A549 (cell line): ENCODE results near the gene UFM1.

Source experiments
- JUN ChIP-seq, 2 experiments: fragments of >200 bp; sonication (Bioruptor Twin); formaldehyde crosslinking; IDR thresholded peaks; 2 replicates in 1 of 2; 3 replicates in 1 of 2; pipeline ENCODE4 v1.6.1; 2016 to 2017
- TF ChIP-seq, protein P1 (sequence below): fragments of >200 bp; sonication (Bioruptor Twin); formaldehyde crosslinking; IDR thresholded peaks from 3 replicates; pipeline ENCODE4 v1.5.1; 2016

DNA sequence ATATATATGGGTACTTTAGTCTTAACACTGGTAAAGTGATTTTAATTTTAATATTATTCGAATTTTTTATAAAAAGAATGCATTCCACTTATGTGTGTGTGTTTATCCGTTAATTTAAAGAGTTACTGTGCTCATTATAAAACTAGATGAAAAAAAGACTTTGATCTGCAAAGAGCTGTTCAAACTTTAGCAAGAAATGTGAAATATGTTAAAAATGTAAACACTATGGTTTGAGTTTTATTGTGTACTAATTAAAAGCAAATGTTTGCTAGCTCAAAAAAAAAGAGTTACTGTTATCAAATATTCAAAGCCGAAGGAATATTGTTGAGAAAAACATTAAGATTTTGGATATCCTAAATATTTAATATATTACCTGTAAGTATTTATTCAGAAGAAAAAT, 34.5 kb downstream of the UFM1 start:
- no peak for TF ChIP-seq JUN (IDR thresholded peaks at IDR 0.05)
- TF ChIP-seq, protein P1, sequence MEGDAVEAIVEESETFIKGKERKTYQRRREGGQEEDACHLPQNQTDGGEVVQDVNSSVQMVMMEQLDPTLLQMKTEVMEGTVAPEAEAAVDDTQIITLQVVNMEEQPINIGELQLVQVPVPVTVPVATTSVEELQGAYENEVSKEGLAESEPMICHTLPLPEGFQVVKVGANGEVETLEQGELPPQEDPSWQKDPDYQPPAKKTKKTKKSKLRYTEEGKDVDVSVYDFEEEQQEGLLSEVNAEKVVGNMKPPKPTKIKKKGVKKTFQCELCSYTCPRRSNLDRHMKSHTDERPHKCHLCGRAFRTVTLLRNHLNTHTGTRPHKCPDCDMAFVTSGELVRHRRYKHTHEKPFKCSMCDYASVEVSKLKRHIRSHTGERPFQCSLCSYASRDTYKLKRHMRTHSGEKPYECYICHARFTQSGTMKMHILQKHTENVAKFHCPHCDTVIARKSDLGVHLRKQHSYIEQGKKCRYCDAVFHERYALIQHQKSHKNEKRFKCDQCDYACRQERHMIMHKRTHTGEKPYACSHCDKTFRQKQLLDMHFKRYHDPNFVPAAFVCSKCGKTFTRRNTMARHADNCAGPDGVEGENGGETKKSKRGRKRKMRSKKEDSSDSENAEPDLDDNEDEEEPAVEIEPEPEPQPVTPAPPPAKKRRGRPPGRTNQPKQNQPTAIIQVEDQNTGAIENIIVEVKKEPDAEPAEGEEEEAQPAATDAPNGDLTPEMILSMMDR, result no peak
